ENCODE measurements around the gene MCCC2. TPM values are rescaled to one million over a fixed set of nuclear protein-coding genes. Genes with fewer than 3 reads are reported as not detected.
A peak's percentile ranks its signal among the peaks of the same experiment; 100 is the strongest.

The MCCC2 gene
- total RNA-seq, 4 donors from 2014 or later = 37.3 to 50.3 (median 43.3) TPM

GRCh38 chr5:71620630-71621029, 33.5 kb downstream of the MCCC2 start:
- no peak for DNase-seq
- Histone ChIP-seq H3K36me3 (peaks cover 0 to 11% (median 0%) of the 10 kb centered on the region in 3 donors), H3K27me3 (no peaks in the 10 kb centered on the region), H3K27ac (no peak overlapping the region), H3K9me3 (no peaks in the 10 kb centered on the region), H3K4me1 (no peaks in the 10 kb centered on the region), H3K4me3 (no peak overlapping the region)
- TF ChIP-seq CTCF (IDR thresholded peaks at IDR 0.05) (no peak), POLR2A (IDR thresholded peaks at IDR 0.05) (no peak)

GRCh38 chr5:71621268-71621667, 34.1 kb downstream of the MCCC2 start:
- H3K27me3 ChIP-seq = no peaks in the 10 kb centered on the region
- peak in 1 of 3 donors; percentile 53 for DNase-seq
- H3K4me1 ChIP-seq = no peaks in the 10 kb centered on the region
- H3K36me3 ChIP-seq = peaks cover 0 to 5% (median 0%) of the 10 kb centered on the region in 3 donors
- no peak for TF ChIP-seq CTCF (IDR thresholded peaks at IDR 0.05)
- no peak for TF ChIP-seq POLR2A (IDR thresholded peaks at IDR 0.05)
- no peaks in the 10 kb centered on the region for H3K9me3 ChIP-seq
- H3K27ac ChIP-seq = no peak overlapping the region
- H3K4me3 ChIP-seq = no peak overlapping the region

GRCh38 chr5:71621741-71622140, 34.6 kb downstream of the MCCC2 start:
- no peak overlapping the region for H3K27ac ChIP-seq
- DNase-seq = no peak
- no peak for TF ChIP-seq CTCF (IDR thresholded peaks at IDR 0.05)
- no peak for TF ChIP-seq POLR2A (IDR thresholded peaks at IDR 0.05)
- H3K27me3 ChIP-seq = no peaks in the 10 kb centered on the region
- H3K4me1 ChIP-seq = no peaks in the 10 kb centered on the region
- no peaks in the 10 kb centered on the region for H3K9me3 ChIP-seq
- no peak overlapping the region for H3K4me3 ChIP-seq
- peaks cover 0 to 1% (median 0%) of the 10 kb centered on the region in 3 donors for H3K36me3 ChIP-seq

- Histone ChIP-seq H3K27me3 (no peaks in the 10 kb centered on the region), H3K36me3 (no peaks in the 10 kb centered on the region), H3K27ac (no peak overlapping the region), H3K9me3 (no peaks in the 10 kb centered on the region), H3K4me1 (no peaks in the 10 kb centered on the region), H3K4me3 (no peak overlapping the region)
- DNase-seq = no peak
- no peak for TF ChIP-seq POLR2A (IDR thresholded peaks at IDR 0.05)
- no peak for TF ChIP-seq CTCF (IDR thresholded peaks at IDR 0.05)
Measured at GRCh38 chr5:71623221-71623794, 36.2 kb downstream of the MCCC2 start.

- Histone ChIP-seq H3K36me3 (peaks cover 0 to 19% (median 0%) of the 10 kb centered on the region in 3 donors), H3K4me1 (no peaks in the 10 kb centered on the region), H3K27me3 (no peaks in the 10 kb centered on the region), H3K4me3 (no peak overlapping the region), H3K9me3 (no peaks in the 10 kb centered on the region), H3K27ac (no peak overlapping the region)
- no peak for DNase-seq
- TF ChIP-seq CTCF (IDR thresholded peaks at IDR 0.05) = no peak
- TF ChIP-seq POLR2A (IDR thresholded peaks at IDR 0.05) = no peak
Measured at GRCh38 chr5:71629950-71630349, 42.8 kb downstream of the MCCC2 start.

GRCh38 chr5:71631070-71631469, 43.9 kb downstream of the MCCC2 start:
- no peak for DNase-seq
- Histone ChIP-seq H3K4me1 (no peaks in the 10 kb centered on the region), H3K4me3 (no peak overlapping the region), H3K27me3 (no peaks in the 10 kb centered on the region), H3K9me3 (no peaks in the 10 kb centered on the region), H3K36me3 (peaks cover 0 to 29% (median 0%) of the 10 kb centered on the region in 3 donors), H3K27ac (no peak overlapping the region)
- TF ChIP-seq POLR2A (IDR thresholded peaks at IDR 0.05) (no peak), CTCF (IDR thresholded peaks at IDR 0.05) (no peak)
